ENCODE measurements around the gene CDH10.
A peak's percentile ranks its signal among the peaks of the same experiment; 100 is the strongest.

Gene CDH10

GRCh38 chr5:24644761-24645160 lies at the start of gene CDH10:
TSS of gene CDH10 (minus strand) at chr5:24644978. CDS start at chr5:24593490, 51,488 bp downstream.
- peak; percentile 58 for DNase-seq

DNA sequence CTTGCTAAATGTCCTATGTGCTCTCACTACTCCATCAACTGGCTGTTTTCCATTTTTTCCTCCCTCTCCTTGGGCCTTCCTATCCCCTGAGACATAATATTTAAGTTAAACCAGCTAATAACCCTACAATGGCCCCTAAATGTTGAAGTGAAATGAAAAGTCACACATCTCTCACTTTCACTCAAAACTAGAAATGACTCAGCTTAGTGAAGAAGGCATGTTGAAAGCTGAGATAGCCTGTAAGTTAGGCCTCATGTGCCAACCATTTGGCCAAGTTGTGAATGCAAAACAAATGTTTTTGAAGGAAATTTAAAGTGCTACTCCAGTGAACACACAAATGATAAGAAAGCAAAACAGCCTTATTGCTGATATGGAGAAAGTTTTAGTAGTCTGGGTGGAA lies 48.8 kb upstream of the CDH10 start:
- DNase-seq, result no peak

DNA sequence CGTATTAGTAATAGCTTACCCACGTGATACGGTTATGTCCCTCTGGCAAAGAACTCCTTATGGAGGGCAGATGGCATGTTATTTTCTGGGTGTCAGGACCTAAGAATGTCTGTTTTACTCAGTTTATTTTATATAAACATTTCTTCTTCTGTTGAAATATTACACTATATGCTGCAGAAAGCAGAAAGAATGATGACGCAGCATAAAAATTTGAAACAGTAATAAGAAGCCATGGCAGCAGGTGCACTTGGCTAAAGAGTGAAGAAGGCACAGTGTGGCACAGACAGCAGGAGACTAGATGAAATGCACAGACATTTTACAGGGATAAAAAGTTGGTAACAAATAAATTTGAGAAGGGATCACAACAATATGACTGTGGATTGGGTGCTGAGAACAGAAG lies 46.3 kb upstream of the CDH10 start:
- no peak for DNase-seq

DNA sequence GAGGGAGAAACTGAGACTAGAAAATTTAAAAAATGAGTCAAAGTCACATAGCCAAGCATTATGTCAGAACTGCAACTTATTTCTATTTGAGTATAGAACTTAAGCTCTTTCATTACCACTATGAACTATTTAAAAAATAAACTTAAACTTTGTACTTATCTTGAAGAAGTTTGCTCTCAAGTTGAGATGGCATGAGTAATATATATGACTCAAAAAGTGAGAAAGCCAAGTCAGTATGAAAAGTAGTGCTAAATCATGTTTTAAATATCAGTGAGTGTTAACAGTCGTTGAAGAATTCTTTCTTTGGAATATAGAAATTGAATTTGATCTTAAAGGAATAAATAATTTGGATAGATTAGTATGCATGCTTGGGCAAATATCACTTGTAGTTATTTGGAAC lies 36.3 kb upstream of the CDH10 start:
- no peak for DNase-seq

DNA sequence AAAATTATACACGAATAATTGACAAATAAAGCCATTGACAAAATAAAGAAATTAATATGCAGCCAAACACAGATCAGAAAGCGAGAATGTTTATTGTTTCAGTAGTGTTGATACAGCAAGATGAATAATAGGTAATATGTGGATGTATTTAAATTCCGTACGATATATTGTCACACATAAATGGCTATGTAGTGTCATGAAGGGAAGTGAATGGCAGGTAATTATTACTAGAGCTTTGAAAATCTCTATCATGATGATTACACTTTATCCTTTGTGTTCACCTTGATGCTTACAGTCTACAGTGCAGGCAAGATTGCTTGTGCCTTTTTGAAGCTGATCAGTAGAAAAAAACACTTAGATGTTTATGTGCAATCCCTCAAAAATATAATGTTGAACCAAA lies 23.3 kb upstream of the CDH10 start:
- DNase-seq, result no peak

- no peak for DNase-seq
Measured at GRCh38 chr5:24649531-24649930, 4.8 kb upstream of the CDH10 start.

DNA sequence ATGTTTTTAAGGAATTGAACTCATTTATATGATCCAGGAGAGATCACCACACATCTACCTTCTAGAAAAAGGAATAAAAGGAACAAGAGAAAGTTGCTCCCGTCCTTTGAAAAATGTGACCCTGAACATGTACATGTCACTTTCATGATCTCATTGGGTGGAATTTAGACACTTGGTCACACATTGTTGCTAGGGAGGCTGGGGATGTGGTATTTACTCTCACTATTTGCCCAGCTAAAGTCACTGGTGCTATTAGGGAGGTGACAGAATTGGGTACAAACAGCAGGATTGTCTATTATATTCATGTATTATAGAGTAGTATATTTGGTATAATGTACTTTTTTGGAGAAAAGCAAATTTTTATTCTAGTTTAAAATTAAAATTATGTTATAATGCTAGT lies 2.1 kb upstream of the CDH10 start:
- DNase-seq, result no peak

DNA sequence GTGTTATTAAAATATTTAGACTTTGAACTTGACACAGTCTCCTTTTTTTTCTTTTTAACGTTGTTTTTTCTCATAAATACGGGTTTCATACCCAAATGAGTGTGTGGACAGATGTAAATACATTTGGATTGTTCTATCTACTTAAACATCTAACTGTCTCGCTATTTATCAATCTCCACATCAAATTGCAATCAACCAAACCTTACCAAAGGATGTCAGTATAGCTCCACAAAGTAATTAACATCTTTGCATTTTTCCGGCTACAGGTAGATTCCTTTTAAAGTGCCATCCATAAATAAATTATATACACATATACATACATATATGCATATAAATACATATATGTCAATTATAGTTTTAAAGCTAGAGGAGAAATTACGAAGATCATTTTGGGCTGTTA lies 705 bp upstream of the CDH10 start:
- DNase-seq, result no peak

DNA sequence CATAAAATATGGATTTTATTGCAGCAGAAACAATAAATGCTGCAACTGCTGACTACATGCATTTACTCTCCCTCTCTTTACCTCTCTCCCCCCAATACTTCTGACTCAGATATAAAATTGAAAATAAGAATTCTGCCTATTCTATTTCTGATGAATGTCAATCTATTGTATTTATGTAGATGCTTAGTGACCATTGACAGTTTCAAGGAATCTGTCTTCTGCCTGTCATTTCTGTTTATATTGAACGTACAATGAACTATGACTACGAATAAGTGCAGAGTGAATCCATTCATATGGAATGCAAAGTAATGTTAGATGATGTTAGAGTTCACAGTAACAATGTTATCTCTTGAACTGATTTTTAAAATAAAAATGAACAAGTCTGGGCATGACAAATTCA lies 898 bp downstream of the CDH10 start:
- DNase-seq, result no peak

- no peak for DNase-seq
Measured at GRCh38 chr5:24643156-24643555, 1.6 kb downstream of the CDH10 start.

- DNase-seq, result peak; percentile 15
Measured at GRCh38 chr5:24642022-24642421, 2.8 kb downstream of the CDH10 start.

GRCh38 chr5:24635209-24635608 lies 9.6 kb downstream of the CDH10 start:
- DNase-seq, result no peak

GRCh38 chr5:24633715-24634325 lies 11.0 kb downstream of the CDH10 start:
- peak; percentile 52 for DNase-seq

- no peak for DNase-seq
Measured at GRCh38 chr5:24632353-24632752, 12.4 kb downstream of the CDH10 start.

DNA sequence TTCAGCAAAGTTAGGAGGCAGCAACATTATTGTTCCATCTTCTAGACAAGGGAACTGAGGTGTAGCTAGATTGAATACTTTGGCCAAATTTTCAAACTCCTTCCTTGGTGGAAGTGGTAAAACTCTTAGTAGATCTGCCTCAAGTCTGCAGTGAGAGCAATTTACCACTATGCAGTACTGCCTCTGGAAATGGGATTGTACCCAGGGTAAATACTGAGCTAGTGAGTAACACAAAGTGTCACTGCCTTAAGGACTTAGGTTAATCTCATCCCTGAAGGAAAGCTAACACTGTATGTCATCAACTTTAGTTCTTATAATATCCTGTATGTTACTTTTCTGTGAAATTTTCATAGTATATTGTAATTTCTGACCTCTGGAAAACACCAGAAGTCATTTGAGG lies 13.9 kb downstream of the CDH10 start:
- no peak for DNase-seq

DNA sequence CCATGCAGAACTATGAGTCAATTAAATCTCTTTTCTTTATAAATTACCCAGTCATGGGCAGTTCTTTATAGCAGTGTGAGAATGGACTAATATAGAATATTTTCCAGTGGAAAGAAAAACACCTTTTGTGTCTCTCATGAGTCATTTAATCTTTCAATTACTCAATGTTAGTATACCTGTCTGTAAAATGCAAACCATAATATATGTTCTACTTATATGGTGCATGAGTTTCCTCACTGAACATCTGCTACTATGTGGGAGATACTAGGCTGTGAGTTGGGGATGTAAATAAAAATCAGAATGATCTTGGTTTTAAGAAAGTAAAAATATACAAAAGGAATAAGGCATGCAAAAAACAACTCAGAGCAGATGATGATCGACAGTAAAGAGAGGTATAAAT lies 15.0 kb downstream of the CDH10 start:
- no peak for DNase-seq

DNA sequence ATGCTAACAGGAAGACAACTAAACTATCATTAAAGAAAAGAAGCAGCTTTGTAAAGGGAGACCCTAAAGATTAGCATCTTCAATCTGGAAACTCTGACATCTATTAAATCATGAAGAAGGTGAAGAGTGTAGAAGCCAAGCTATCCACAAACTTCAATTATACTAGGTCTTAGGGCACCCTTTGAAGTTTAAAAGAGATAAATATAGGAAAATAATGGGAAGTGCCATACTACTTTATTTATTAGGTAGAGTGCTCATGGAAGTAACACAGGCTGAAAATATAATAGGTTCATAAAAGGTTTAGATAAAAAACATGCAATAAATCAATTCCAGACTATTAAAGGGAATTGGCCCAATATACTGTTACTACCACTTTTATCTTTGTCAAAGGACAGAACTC lies 19.9 kb downstream of the CDH10 start:
- no peak for DNase-seq

DNA sequence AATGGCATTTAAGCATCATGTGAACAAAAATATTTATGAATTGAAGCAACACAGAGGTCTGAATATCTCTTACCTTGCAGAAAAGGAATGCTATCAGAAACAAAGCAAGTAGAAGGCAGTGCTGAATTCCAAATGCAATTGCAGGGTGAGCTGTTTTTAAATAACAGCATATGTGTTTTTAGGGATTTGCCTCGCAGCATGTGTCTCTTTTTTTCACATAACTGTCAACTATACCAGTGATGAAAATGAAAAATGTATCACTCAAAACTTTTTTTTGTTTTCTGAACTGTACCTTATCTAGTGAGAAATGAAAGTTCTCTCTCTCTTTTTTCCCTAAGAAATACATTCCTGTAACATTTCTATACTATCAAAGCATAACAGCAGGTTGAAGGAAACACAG lies 21.2 kb downstream of the CDH10 start:
- DNase-seq, result no peak

DNA sequence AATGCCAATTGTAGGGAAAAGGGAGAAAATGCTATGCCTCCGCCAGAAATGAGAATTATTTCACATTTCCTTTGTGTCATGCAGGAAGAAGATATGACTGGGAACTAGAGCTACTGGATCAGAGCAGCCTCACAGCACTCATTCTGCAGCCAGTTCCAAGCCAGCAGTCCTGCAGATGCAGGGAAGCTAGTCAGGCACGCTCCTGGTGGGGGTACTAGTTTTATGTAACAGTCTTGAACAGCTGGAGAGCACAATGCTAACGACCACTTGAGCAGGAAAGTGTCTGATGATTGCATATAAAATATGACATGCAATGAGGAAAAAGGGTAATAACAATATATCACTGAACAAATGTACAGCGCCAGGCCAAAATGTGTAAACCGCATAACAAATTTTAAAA lies 21.7 kb downstream of the CDH10 start:
- DNase-seq, result no peak

GRCh38 chr5:24621792-24622191 lies 23.0 kb downstream of the CDH10 start:
- DNase-seq, result peak; percentile 23

DNA sequence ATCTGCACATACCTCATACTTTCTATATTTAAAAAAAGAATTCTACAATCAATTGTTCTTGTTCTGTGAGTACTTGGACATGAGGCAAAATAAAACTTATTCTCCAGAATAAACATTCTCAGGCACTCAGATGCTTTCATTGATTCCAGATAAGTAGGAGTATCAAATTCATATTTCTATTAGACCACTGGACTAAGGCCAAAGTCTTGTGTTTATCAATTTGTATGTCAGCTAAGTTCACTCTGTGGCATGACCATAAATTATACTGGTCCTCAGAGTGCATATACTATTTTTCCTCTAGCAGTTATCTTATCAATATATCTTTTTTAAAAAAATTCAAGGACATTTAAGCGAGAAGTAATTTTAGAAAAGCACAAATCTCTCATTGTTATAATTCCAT lies 28.2 kb downstream of the CDH10 start:
- DNase-seq, result no peak

- no peak for DNase-seq
Measured at GRCh38 chr5:24615159-24615558, 29.6 kb downstream of the CDH10 start.

DNA sequence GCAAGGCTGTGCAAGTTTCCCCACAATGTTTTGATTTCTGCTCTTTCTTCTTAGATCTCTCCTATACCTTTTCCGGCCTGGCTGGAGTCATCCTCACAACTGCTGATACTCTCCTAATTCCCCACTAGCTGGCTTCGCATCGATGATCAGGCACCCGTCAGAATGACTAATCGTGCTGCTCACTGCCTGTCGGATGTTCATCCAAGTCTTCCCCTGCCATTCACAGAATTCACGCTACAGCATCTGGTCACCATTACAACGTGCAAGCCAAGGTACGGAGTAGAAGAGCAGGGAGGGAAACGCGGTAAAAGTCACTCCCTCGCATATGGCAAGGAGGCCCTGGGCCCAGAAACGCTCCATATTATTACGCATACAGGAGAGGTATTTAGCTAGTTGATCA lies 35.1 kb downstream of the CDH10 start:
- DNase-seq, result no peak

DNA sequence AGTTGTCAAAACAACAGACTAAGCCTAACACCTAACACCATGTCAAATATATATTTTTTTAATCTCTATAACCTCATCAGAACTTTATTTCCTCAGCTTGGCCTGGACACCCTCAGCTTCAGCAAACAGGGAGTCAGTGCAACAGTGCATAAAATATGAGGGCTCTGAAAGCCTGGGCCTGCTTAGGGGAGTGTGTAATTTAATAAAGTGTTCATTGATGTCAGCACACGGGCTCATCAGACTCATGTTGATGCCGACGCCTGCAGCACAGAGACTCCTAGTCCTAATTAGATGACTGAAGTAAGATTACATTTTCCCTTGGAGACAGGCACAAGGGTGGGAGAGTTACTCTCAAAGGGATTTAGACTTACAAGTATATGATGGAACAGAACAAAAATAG lies 37.8 kb downstream of the CDH10 start:
- DNase-seq, result no peak

- DNase-seq, result no peak
Measured at GRCh38 chr5:24602188-24602587, 42.6 kb downstream of the CDH10 start.

- no peak for DNase-seq
Measured at GRCh38 chr5:24598956-24599355, 45.8 kb downstream of the CDH10 start.
